K562 (cell line): Measurements from ENCODE around the gene GHRH. TPM values are rescaled to one million over a fixed set of nuclear protein-coding genes. Genes with fewer than 3 reads are reported as not detected.

Experiments used
- ATAC-seq: fragments of 200-7000 bp; cut with Tn5 transposase; 3 replicates; pipeline ENCODE4 v1.9.1; 2020; ENCODE audit warnings: moderate library complexity
- BruUV-seq: library from RNA; stranded (reverse); fragments of 400-500 nt; replicated peaks from 2 replicates; lab custom pipeline; 2021; lab: Mats Ljungman, UMichigan
- CTCF ChIA-PET: fragments of 300-600 bp; formaldehyde crosslinking; extraction: SDS; loops from one replicate; lab custom pipeline; 2021; ENCODE audit warnings: low intra/inter-chr PET ratio; lab: Yijun Ruan, JAX
- POLR2A ChIA-PET: fragments of 300-600, 350-650 bp; sonication (Branson Sonifier 250); formaldehyde crosslinking; extraction: SDS; loops from one replicate; lab custom pipeline; 2021; ENCODE audit warnings: antibody characterized with exemption, inconsistent platforms; lab: Yijun Ruan, JAX
- DNase-seq, 4 experiments: peaks; one replicate each; pipeline versions ENCODE4 v3.0.0 to v3.0.0-alpha.2; 2011 to 2018; ENCODE audit warnings: low spot score in 3 of 4, mixed read lengths in 3 of 4; ENCODE audit errors: extremely low read depth in 1 of 4
- FAIRE-seq: peaks from 2 replicates; lab custom pipeline; 2011; peaks lifted over from hg19 to GRCh38; lab: Jason Lieb, UNC
- H2AFZ ChIP-seq: 2 replicates; pipeline ENCODE4 v1.6.0; 2011; ENCODE audit warnings: low read depth, low read length, control low read depth, inconsistent platforms
- H3K27ac ChIP-seq: fragments of 200-600 bp; 3 replicates; pipeline ENCODE4 v1.8.0; 2011; ENCODE audit warnings: low read depth, mild to moderate bottlenecking, control low read depth, inconsistent platforms, low read length, moderate library complexity, mixed read lengths; ENCODE audit errors: extremely low read depth
- H3K27me3 ChIP-seq, 2 experiments: fragments of 300-600 bp in 1 of 2; 2 replicates in 1 of 2; 3 replicates in 1 of 2; pipeline versions ENCODE4 v1.6.0 to v1.8.0; 2011; ENCODE audit warnings: inconsistent platforms in 2 of 2, low read length in 2 of 2, mild to moderate bottlenecking in 1 of 2, mixed read lengths in 1 of 2, moderate library complexity in 1 of 2; ENCODE audit not compliant: control insufficient read depth in 2 of 2, insufficient read depth in 2 of 2
- H3K36me3 ChIP-seq: fragments of 300-600 bp; 3 replicates; pipeline ENCODE4 v1.8.0; 2011; ENCODE audit warnings: mild to moderate bottlenecking, low read length, inconsistent platforms; ENCODE audit not compliant: control insufficient read depth, insufficient read depth
- H3K4me1 ChIP-seq, 2 experiments: fragments of 200-600 bp in 1 of 2; replicated peaks in 1 of 2; 2 replicates in 1 of 2; 3 replicates in 1 of 2; pipeline versions ENCODE4 v1.5.1 to v1.8.0; 2011; ENCODE audit warnings: inconsistent platforms in 2 of 2, low read length in 2 of 2, mild to moderate bottlenecking in 1 of 2, mixed read lengths in 1 of 2, moderate library complexity in 1 of 2; ENCODE audit not compliant: control insufficient read depth in 2 of 2, insufficient read depth in 2 of 2
- H3K4me2 ChIP-seq: 2 replicates; pipeline ENCODE4 v1.6.1; 2011; ENCODE audit warnings: low read length, control low read depth, inconsistent platforms, mixed read lengths; ENCODE audit not compliant: insufficient read depth
- H3K4me3 ChIP-seq: fragments of 200-600 bp; sonication (generic), shearing (Covaris generic); 2 replicates; pipeline ENCODE4 v1.5.1; 2016; ENCODE audit warnings: control low read depth, inconsistent platforms
- H3K79me2 ChIP-seq: fragments of 200-600 bp; 3 replicates; pipeline ENCODE4 v1.8.0; 2011; ENCODE audit warnings: low read length, inconsistent platforms; ENCODE audit not compliant: control insufficient read depth, insufficient read depth
- H3K9ac ChIP-seq, 2 experiments: 2 replicates each; pipeline versions ENCODE4 v1.6.0 to v1.6.1; 2011; ENCODE audit warnings: low read depth in 2 of 2, low read length in 2 of 2, control low read depth in 1 of 2, inconsistent platforms in 1 of 2, mild to moderate bottlenecking in 1 of 2, mixed read lengths in 1 of 2; ENCODE audit not compliant: insufficient read depth in 1 of 2
- H3K9me1 ChIP-seq: one replicate; pipeline ENCODE4 v1.6.0; 2011; ENCODE audit warnings: inconsistent platforms, mild to moderate bottlenecking, low read length, moderate library complexity; ENCODE audit not compliant: control insufficient read depth, insufficient read depth
- H3K9me3 ChIP-seq: replicated peaks from 2 replicates; pipeline ENCODE4 v1.5.1; 2011; ENCODE audit warnings: low read depth, low read length, inconsistent platforms; ENCODE audit not compliant: control insufficient read depth, insufficient read depth
- H4K20me1 ChIP-seq: replicated peaks from 2 replicates; pipeline ENCODE4 v1.6.1; 2011; ENCODE audit warnings: low read length, inconsistent platforms, mixed read lengths; ENCODE audit not compliant: control insufficient read depth, insufficient read depth
- CC2D1A ChIP-seq: fragments of 450-650 bp; IDR thresholded peaks from 2 replicates; pipeline ENCODE4 v1.6.1; 2017; ENCODE audit warnings: mild to moderate bottlenecking
- CEBPG ChIP-seq, 3 experiments: fragments of 200-800 bp in 1 of 3; sonication (Bioruptor generic) in 1 of 3; sonication (generic) in 1 of 3; formaldehyde crosslinking in 1 of 3; IDR thresholded peaks in 2 of 3; conservative IDR thresholded peaks in 1 of 3; 2 replicates each; pipeline versions ENCODE4 v1.6.1 to v1.8.0; 2016 to 2022; ENCODE audit warnings: missing compliant biosample characterization in 2 of 3, missing genetic modification characterization in 2 of 3, mild to moderate bottlenecking in 1 of 3, missing genetic modification reagents in 1 of 3
- MAFK ChIP-seq: IDR thresholded peaks from 2 replicates; pipeline ENCODE4 v1.6.1; 2011; ENCODE audit warnings: low read length, improper control_type of control experiment
- RAD21 ChIP-seq, 2 experiments: fragments of 250-450 bp in 1 of 2; fragments of 450-650 bp in 1 of 2; sonication (Bioruptor Pico) in 1 of 2; formaldehyde crosslinking in 1 of 2; IDR thresholded peaks in 1 of 2; conservative IDR thresholded peaks in 1 of 2; 2 replicates each; pipeline versions ENCODE4 v1.4.0 to v1.8.0; 2020 to 2022; ENCODE audit warnings: mild to moderate bottlenecking in 2 of 2, moderate library complexity in 1 of 2
- RCOR1 ChIP-seq, 2 experiments: IDR thresholded peaks; 2 replicates each; pipeline ENCODE4 v1.6.1; 2012; ENCODE audit warnings: low read depth in 2 of 2, low read length in 2 of 2, borderline replicate concordance in 1 of 2, improper control_type of control experiment in 1 of 2
- SOX6 ChIP-seq: fragments of 450-650 bp; IDR thresholded peaks from 2 replicates; pipeline ENCODE4 v1.6.1; 2014; ENCODE audit warnings: mild to moderate bottlenecking
- WGBS: fragments of 100-300 bp; shearing (Covaris generic); methylation state at CpG from one replicate; pipeline ENCODE4 v1.1.6; 2016; ENCODE audit warnings: low coverage, mixed read lengths; ENCODE audit not compliant: insufficient coverage; ENCODE audit errors: missing lambda C conversion rate; 5-methylcytosine and 5-hydroxymethylcytosine counted together
- in situ Hi-C: fragments of 300-500 bp; cut with MboI; formaldehyde crosslinking; loops from 4 replicates; pipeline ENCODE4 v1.15.0; 2018; ENCODE audit warnings: inconsistent platforms, mixed read lengths
- intact Hi-C: fragments of 100-400 bp; cut with micrococcal nuclease; formaldehyde crosslinking; loops from 2 replicates; pipeline ENCODE4 v1.14.2; 2022
- polyA plus RNA-seq, 8 experiments: library from polyadenylated mRNA; depleted of rRNA in 4 of 8; stranded (reverse) in 5 of 8; unstranded in 3 of 8; fragments of >200 nt; fragmentation: Nextera tagmentation in 2 of 8; fragmentation: Illumina TruSeq in 1 of 8; extraction: Ambion mirVana in 2 of 8; extraction: Trizol in 1 of 8; gene quantifications; 2 replicates each; pipeline versions ENCODE4 v1.2.1 to v1.2.3, GENCODE V29; 2011 to 2014; ENCODE audit warnings: inconsistent platforms in 1 of 8, missing spikeins in 1 of 8
- total RNA-seq, 7 experiments: library from RNA; depleted of rRNA in 6 of 7; stranded (reverse); fragments of >200 nt in 6 of 7; fragmentation: Illumina TruSeq in 2 of 7; extraction: Trizol in 2 of 7; gene quantifications; 2 replicates each; pipeline versions ENCODE4 v1.2.1 to v1.2.3, GENCODE V29; 2011 to 2021; ENCODE audit warnings: low replicate concordance in 1 of 7
- TF ChIP-seq, protein P1 (sequence below), 3 experiments: IDR thresholded peaks in 2 of 3; conservative IDR thresholded peaks in 1 of 3; 2 replicates each; pipeline ENCODE4 v1.5.1; 2011 to 2012; ENCODE audit warnings: low read length in 3 of 3, mild to moderate bottlenecking in 3 of 3, control low read depth in 2 of 3, improper control_type of control experiment in 1 of 3, inconsistent platforms in 1 of 3, low read depth in 1 of 3, mixed read lengths in 1 of 3, moderate library complexity in 1 of 3; ENCODE audit not compliant: insufficient read depth in 2 of 3
- TF ChIP-seq, protein P2 (sequence below): fragments of 450-650 bp; IDR thresholded peaks from 2 replicates; pipeline ENCODE4 v1.7.0; 2016; ENCODE audit warnings: borderline replicate concordance
- TF ChIP-seq, protein P3 (sequence below), 2 experiments: fragments of 450-650 bp in 1 of 2; sonication (generic) in 1 of 2; formaldehyde crosslinking in 1 of 2; IDR thresholded peaks in 1 of 2; conservative IDR thresholded peaks in 1 of 2; 2 replicates each; pipeline versions ENCODE4 v1.6.1 to v1.8.1; 2016 to 2023; ENCODE audit warnings: mild to moderate bottlenecking in 2 of 2, moderate library complexity in 2 of 2, inconsistent platforms in 1 of 2, missing genetic modification reagents in 1 of 2

The GHRH gene
- total and polyA plus RNA-seq, 9 of the 15 experiments (the other 6 are each of a cell fraction or from before 2014, with no cell fraction given): not detected

DNA sequence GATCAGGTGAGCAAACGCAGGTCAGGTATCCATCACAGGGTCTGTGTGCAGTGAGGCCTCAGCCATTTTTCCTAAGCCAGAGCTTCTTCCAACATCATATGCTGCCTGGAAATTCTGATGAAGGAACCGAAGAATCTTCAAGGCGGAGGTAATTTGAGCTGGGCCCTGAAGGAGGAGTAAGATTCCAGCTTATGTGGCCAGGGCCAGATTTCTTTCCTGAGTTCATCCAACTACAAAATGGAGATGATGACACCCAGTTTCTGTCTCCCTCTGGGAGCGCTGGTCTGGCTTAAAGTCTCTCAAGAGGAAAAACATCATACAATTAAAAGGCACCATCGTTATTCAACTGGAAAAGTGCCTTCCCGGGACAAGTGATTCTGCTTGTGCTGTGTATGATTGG lies 20.9 kb upstream of the GHRH start:
- peak; percentile 64 for ATAC-seq
- Histone ChIP-seq H3K79me2 (no peaks in the 10 kb centered on the region), H3K27me3 (no peaks in the 10 kb centered on the region; a peak in 1 of 5 replicates), H2AFZ (no peak overlapping the region), H3K9ac (no peak overlapping the region), H3K4me3 (no peak overlapping the region), H3K9me3 (no peaks in the 10 kb centered on the region), H3K36me3 (no peaks in the 10 kb centered on the region), H4K20me1 (no peaks in the 10 kb centered on the region), H3K4me2 (no peak overlapping the region), H3K4me1 (no peaks in the 10 kb centered on the region; a peak in 2 of 5 replicates), H3K9me1 (no peaks in the 10 kb centered on the region), H3K27ac (no peak overlapping the region)
- in situ Hi-C loops: no loop called here
- peak; percentile 69 for FAIRE-seq
- BruUV-seq: no TSS peak
- ChIA-PET CTCF (interaction anchor here (1.9 kb wide), 2 partner anchors 102 to 252 kb away, joined by 8 to 19 read pairs; no protein-coding TSS in a partner anchor), POLR2A (interaction anchor here (0.6 to 1.6 kb wide), 6 partner anchors 11 to 203 kb away, joined by 3 to 6 read pairs (median 3); no protein-coding TSS in a partner anchor)
- WGBS: 33% methylated on average over 6 of the region's 6 CpGs
- intact Hi-C loops: loop anchor here (2.0 kb wide), 1 partner anchor 246 kb away; no protein-coding TSS in a partner anchor
- peak in 1 of 4 experiments; percentile 36 for DNase-seq
- TF ChIP-seq, protein P1, sequence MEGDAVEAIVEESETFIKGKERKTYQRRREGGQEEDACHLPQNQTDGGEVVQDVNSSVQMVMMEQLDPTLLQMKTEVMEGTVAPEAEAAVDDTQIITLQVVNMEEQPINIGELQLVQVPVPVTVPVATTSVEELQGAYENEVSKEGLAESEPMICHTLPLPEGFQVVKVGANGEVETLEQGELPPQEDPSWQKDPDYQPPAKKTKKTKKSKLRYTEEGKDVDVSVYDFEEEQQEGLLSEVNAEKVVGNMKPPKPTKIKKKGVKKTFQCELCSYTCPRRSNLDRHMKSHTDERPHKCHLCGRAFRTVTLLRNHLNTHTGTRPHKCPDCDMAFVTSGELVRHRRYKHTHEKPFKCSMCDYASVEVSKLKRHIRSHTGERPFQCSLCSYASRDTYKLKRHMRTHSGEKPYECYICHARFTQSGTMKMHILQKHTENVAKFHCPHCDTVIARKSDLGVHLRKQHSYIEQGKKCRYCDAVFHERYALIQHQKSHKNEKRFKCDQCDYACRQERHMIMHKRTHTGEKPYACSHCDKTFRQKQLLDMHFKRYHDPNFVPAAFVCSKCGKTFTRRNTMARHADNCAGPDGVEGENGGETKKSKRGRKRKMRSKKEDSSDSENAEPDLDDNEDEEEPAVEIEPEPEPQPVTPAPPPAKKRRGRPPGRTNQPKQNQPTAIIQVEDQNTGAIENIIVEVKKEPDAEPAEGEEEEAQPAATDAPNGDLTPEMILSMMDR (IDR thresholded peaks at IDR 0.05 in 2 of 3, conservative IDR thresholded peaks at IDR 0.05 in 1 of 3; ENCODE audit: insufficient read depth in 2 of 3, low read depth in 1 of 3, low read length in 3 of 3): peak; percentile 56 to 76 (median 59)
- TF ChIP-seq SOX6 (no peak), RAD21 (CRISPR knock-in tag; conservative IDR thresholded peaks at IDR 0.05 in 1 of 2, IDR thresholded peaks at IDR 0.05 in 1 of 2) (peak; percentile 54 to 78), RCOR1 (IDR thresholded peaks at IDR 0.05; ENCODE audit: borderline replicate concordance in 1 of 2, low read depth in 2 of 2, low read length in 2 of 2) (peak in 1 of 2 experiments; percentile 67; a peak in 2 of 4 replicates), CC2D1A (0 out of 2 replicates have a peak, but pooled peaks have one; percentile 17), MAFK (0 out of 2 replicates have a peak, but pooled peaks have one; percentile 2), CEBPG (CRISPR knock-in tag; IDR thresholded peaks at IDR 0.05) (no peak), CEBPG (tag; conservative IDR thresholded peaks at IDR 0.05 in 1 of 2, IDR thresholded peaks at IDR 0.05 in 1 of 2) (peak in 1 of 2 experiments; percentile 36; a peak in 1 of 4 replicates)
- TF ChIP-seq, protein P2, sequence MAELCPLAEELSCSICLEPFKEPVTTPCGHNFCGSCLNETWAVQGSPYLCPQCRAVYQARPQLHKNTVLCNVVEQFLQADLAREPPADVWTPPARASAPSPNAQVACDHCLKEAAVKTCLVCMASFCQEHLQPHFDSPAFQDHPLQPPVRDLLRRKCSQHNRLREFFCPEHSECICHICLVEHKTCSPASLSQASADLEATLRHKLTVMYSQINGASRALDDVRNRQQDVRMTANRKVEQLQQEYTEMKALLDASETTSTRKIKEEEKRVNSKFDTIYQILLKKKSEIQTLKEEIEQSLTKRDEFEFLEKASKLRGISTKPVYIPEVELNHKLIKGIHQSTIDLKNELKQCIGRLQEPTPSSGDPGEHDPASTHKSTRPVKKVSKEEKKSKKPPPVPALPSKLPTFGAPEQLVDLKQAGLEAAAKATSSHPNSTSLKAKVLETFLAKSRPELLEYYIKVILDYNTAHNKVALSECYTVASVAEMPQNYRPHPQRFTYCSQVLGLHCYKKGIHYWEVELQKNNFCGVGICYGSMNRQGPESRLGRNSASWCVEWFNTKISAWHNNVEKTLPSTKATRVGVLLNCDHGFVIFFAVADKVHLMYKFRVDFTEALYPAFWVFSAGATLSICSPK: no peak
- TF ChIP-seq, protein P3, sequence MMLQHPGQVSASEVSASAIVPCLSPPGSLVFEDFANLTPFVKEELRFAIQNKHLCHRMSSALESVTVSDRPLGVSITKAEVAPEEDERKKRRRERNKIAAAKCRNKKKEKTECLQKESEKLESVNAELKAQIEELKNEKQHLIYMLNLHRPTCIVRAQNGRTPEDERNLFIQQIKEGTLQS (IDR thresholded peaks at IDR 0.05): peak; percentile 29; the same call in 1 of the 2 replicates
- TF ChIP-seq, protein P3 (CRISPR knock-in tag; conservative IDR thresholded peaks at IDR 0.05): no peak
